ENCODE data around the gene DRD3.

Gene DRD3

GRCh38 chr3:114176890-114177289, 2.0 kb downstream of the DRD3 start:
- no peak for DNase-seq

- no peak for DNase-seq
These were observed 2.4 kb downstream of the DRD3 start for GRCh38 chr3:114176487-114176886.

GRCh38 chr3:114175204-114175987, 3.5 kb downstream of the DRD3 start:
- DNase-seq: no peak

GRCh38 chr3:114171677-114172076, 7.2 kb downstream of the DRD3 start:
- no peak for DNase-seq

GRCh38 chr3:114168150-114168549, 10.7 kb downstream of the DRD3 start:
- DNase-seq: no peak

GRCh38 chr3:114157321-114157720, 21.5 kb downstream of the DRD3 start:
- DNase-seq: no peak

GRCh38 chr3:114155370-114155821, 23.5 kb downstream of the DRD3 start:
- DNase-seq: peak; percentile 16 to 31

- DNase-seq: no peak
These were observed 24.5 kb downstream of the DRD3 start for GRCh38 chr3:114154321-114154821.

- DNase-seq: peak; percentile 79 to 87
These were observed 26.2 kb downstream of the DRD3 start for GRCh38 chr3:114152519-114153151.

- no peak for DNase-seq
These were observed 27.8 kb downstream of the DRD3 start for GRCh38 chr3:114151091-114151490.

- DNase-seq: no peak
These were observed 31.6 kb downstream of the DRD3 start for GRCh38 chr3:114147251-114147650.

GRCh38 chr3:114144909-114145688, 33.8 kb downstream of the DRD3 start:
- DNase-seq: no peak

- DNase-seq: no peak
These were observed 35.0 kb downstream of the DRD3 start for GRCh38 chr3:114143817-114144216.

- DNase-seq: no peak
These were observed 39.0 kb downstream of the DRD3 start for GRCh38 chr3:114139836-114140235.

- no peak for DNase-seq
These were observed 44.9 kb downstream of the DRD3 start for GRCh38 chr3:114133947-114134346.

GRCh38 chr3:114132500-114132899, 46.4 kb downstream of the DRD3 start:
- no peak for DNase-seq

GRCh38 chr3:114128826-114129225, 50.0 kb downstream of the DRD3 start:
- no peak for DNase-seq

GRCh38 chr3:114128231-114128630, 50.6 kb downstream of the DRD3 start:
- no peak for DNase-seq

GRCh38 chr3:114127517-114127916, 51.3 kb downstream of the DRD3 start:
- DNase-seq: no peak

GRCh38 chr3:114126461-114126860, 52.4 kb downstream of the DRD3 start:
- no peak for DNase-seq

GRCh38 chr3:114122027-114122709, 56.7 kb downstream of the DRD3 start:
- DNase-seq: no peak

GRCh38 chr3:114120211-114120610, 58.6 kb downstream of the DRD3 start:
- no peak for DNase-seq

GRCh38 chr3:114119776-114120175, 59.1 kb downstream of the DRD3 start:
- no peak for DNase-seq
